Chondrocyte (in vitro differentiated cells): ENCODE measurements around the gene NID1. TPM values are rescaled to one million over a fixed set of nuclear protein-coding genes. Genes with fewer than 3 reads are reported as not detected.

Experiments used
- DNase-seq: peaks from one replicate; pipeline ENCODE4 v3.0.0; 2021; ENCODE audit warnings: mixed read lengths, low spot score
- H3K27ac Mint-ChIP-seq: one replicate; pipeline ENCODE4 v1.8.0; 2021; ENCODE audit warnings: mild to moderate bottlenecking, moderate library complexity, mixed read lengths; ENCODE audit not compliant: unreplicated experiment
- H3K27me3 Mint-ChIP-seq: 2 replicates; pipeline ENCODE4 v1.8.0; 2021; ENCODE audit warnings: low read depth, mixed read lengths
- H3K36me3 Mint-ChIP-seq: 2 replicates; pipeline ENCODE4 v1.8.0; 2021; ENCODE audit warnings: low read depth, mixed read lengths
- H3K4me1 Mint-ChIP-seq: 2 replicates; pipeline ENCODE4 v1.8.0; 2021; ENCODE audit warnings: low read depth, mild to moderate bottlenecking, mixed read lengths
- H3K4me3 Mint-ChIP-seq: one replicate; pipeline ENCODE4 v1.8.0; 2021; ENCODE audit warnings: mild to moderate bottlenecking, moderate library complexity, mixed read lengths; ENCODE audit not compliant: unreplicated experiment
- H3K9me3 Mint-ChIP-seq: 2 replicates; pipeline ENCODE4 v1.8.0; 2021; ENCODE audit warnings: low read depth, mixed read lengths
- total RNA-seq: library from RNA; stranded (reverse); gene quantifications from 3 replicates; pipeline ENCODE4 v1.2.1, GENCODE V29; 2021
- TF ChIP-seq, protein P1 (sequence below): fragments of 200-600 bp; sonication (generic); IDR thresholded peaks from 2 replicates; pipeline ENCODE4 v1.5.0; 2021; ENCODE audit warnings: antibody characterized with exemption, mild to moderate bottlenecking, moderate library complexity

NID1 gene
- total RNA-seq, 1 donor from 2014 or later: 99.1 TPM

DNA sequence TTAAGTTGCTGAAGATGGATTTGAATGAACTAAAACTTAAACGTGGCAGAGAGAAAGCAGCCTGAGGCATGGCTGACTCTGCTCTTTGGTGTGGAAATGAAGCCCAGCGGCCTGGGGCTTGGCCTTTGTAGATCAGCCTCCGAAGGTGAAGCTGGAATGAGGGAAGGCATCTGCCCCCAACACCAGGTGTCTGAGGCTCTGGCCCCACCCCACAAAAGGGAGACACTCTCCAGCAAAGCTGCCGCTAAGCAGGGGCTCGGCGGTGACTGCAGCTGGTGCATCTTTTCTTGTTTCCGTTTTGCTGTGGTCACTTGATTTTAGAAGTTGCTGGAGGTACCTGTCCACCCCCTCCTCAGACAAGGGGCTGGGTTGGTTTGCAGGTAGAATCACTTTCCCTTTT, 38.2 kb upstream of the NID1 start:
- H3K27me3 Mint-ChIP-seq: no peaks in the 10 kb centered on the region
- TF ChIP-seq, protein P1, sequence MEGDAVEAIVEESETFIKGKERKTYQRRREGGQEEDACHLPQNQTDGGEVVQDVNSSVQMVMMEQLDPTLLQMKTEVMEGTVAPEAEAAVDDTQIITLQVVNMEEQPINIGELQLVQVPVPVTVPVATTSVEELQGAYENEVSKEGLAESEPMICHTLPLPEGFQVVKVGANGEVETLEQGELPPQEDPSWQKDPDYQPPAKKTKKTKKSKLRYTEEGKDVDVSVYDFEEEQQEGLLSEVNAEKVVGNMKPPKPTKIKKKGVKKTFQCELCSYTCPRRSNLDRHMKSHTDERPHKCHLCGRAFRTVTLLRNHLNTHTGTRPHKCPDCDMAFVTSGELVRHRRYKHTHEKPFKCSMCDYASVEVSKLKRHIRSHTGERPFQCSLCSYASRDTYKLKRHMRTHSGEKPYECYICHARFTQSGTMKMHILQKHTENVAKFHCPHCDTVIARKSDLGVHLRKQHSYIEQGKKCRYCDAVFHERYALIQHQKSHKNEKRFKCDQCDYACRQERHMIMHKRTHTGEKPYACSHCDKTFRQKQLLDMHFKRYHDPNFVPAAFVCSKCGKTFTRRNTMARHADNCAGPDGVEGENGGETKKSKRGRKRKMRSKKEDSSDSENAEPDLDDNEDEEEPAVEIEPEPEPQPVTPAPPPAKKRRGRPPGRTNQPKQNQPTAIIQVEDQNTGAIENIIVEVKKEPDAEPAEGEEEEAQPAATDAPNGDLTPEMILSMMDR: no peak

DNA sequence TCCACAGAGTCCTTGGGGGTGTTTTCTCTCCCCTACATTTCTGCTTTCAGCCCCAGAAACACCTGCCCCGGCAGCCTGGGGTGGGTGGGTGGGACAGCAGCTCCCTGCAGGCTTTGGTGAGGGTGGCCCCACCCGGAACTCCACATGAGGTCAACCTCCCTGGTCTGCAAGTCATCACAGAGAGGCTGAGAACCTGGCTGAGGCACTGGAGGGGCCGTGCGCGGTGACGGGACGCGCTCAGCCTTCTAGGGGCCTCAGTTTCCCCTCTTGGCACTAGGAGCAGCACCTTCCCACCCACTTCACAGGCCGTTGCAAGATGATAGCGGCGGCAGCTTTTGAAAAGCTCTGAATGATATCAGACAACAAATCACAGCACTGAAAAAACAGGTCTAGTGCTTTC, 37.7 kb upstream of the NID1 start:
- DNase-seq: no peak
- no peaks in the 10 kb centered on the region for H3K36me3 Mint-ChIP-seq
- H3K4me1 Mint-ChIP-seq: peaks cover 7% of the 10 kb centered on the region
- H3K27ac Mint-ChIP-seq: no peak overlapping the region
- H3K27me3 Mint-ChIP-seq: no peaks in the 10 kb centered on the region
- H3K4me3 Mint-ChIP-seq: no peak overlapping the region
- no peaks in the 10 kb centered on the region for H3K9me3 Mint-ChIP-seq
- TF ChIP-seq, protein P1: no peak

More for the DNA sequence above, 38.2 kb upstream of the NID1 start:
- Mint-ChIP-seq H3K4me1 (peaks cover 7% of the 10 kb centered on the region), H3K27ac (no peak overlapping the region), H3K36me3 (no peaks in the 10 kb centered on the region), H3K4me3 (no peak overlapping the region), H3K9me3 (no peaks in the 10 kb centered on the region)
- no peak for DNase-seq

DNA sequence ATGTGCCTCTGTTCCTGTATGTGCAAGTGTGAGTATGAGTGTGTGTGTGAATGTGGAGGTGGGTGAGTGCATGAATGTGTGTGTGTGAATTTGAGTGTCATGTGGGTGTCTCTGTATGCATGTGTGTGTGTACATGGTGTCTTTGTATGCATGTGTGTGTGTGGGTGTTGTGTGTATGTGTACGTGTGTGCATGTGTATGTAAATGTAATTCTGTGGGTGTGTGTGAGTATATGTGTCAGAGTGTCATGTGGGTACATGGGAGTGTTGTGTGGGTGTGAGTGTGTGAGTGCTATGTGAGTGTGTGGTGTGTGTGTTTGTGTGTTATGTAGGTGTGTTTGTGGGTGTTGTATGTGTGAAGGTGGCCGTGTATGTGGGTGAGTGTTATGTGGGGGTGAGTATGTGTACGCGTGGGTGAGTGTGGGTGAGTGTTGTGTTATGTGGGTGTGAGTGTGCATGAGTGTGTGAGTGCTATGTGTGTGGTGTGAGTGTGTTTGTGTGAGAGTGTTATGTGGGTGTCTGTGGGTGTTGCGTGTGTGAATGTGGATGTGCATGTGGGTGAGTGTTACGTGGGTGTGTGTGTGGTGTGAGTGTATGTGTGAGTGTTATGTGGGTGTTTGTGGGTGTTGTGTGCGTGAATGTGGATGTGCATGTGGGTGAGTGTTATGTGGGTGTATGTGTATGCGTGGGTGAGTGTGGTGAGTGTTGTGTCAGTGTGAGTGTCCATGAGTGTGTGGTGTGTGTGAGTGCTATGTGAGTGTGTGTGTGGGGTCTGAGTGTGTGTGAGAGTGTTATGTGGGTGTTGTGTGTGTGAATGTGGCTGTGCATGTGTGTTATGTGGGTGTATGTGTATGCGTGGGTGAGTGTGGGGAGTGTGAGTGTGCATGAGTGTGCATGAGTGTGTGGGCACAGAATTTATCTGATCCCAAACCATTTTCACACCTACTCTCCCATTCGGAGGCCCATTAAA, 36.6 kb upstream of the NID1 start:
- Mint-ChIP-seq H3K27me3 (no peaks in the 10 kb centered on the region), H3K4me1 (peaks cover 9% of the 10 kb centered on the region), H3K27ac (no peak overlapping the region), H3K4me3 (no peak overlapping the region), H3K9me3 (peaks cover 3% of the 10 kb centered on the region), H3K36me3 (peaks cover 4% of the 10 kb centered on the region)
- TF ChIP-seq, protein P1: no peak
- DNase-seq: no peak

DNA sequence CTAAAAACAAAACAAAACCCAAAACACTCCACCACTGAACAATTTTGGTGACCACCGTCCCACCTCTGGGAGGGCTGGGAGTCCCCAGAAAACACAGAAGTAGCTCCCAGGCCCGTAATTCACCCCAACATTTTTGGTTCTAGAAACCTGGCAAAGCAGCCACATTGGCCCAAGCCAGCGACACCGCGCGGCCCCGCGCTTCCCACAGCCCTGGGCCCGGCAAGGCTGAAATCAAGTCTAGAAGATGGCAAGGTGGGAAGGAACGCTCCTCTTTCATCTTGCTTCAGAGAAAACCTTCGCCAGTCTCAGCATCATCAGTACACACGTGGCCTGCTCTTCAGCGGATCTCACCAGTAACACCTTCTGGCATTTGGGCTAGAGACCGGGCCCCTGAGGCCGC, 35.9 kb upstream of the NID1 start:
- Mint-ChIP-seq H3K36me3 (peaks cover 4% of the 10 kb centered on the region), H3K4me3 (no peak overlapping the region), H3K27me3 (no peaks in the 10 kb centered on the region), H3K4me1 (peaks cover 9% of the 10 kb centered on the region), H3K27ac (no peak overlapping the region), H3K9me3 (peaks cover 6% of the 10 kb centered on the region)
- no peak for DNase-seq
- TF ChIP-seq, protein P1: no peak

DNA sequence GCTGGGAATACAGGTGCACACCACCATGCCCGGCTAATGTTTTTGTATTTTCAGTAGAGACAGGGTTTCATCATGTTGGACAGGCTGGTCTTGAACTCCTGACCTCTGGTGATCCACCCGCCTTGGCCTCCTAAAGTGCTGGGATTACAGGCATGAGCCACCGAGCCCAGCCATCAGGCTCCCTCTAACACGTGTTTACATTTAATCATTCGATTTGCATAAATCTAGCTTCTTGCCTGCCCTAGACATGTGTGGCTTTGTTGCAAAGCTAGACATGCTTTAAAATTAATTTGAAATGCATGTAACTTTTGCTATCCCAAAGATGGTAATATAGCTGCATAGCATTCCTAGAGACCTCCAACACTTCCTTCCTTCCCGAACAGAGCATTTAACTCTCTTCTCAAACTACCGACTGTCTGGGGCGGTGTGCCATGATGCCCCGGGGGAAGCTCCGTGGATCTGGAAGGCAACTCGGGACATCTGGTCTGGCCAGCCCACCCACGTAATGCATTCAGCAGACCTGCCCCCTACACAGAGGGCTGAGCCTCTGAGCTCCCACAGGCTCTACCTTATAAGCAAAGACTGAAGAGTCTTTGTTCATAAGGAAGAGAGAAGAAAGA, 34.6 kb upstream of the NID1 start:
- H3K9me3 Mint-ChIP-seq: peaks cover 6% of the 10 kb centered on the region
- TF ChIP-seq, protein P1: no peak

More for the DNA sequence above, 34.6 kb upstream of the NID1 start:
- Mint-ChIP-seq H3K27me3 (no peaks in the 10 kb centered on the region), H3K36me3 (peaks cover 4% of the 10 kb centered on the region), H3K4me1 (peaks cover 9% of the 10 kb centered on the region), H3K4me3 (no peak overlapping the region), H3K27ac (no peak overlapping the region)
- no peak for DNase-seq
